ENCODE measurements around the gene OR52B2. TPM values are rescaled to one million over a fixed set of nuclear protein-coding genes. Genes with fewer than 3 reads are reported as not detected.

Gene OR52B2
- total RNA-seq, 4 donors from 2014 or later: 1.2 TPM; not detected in 3

GRCh38 chr11:6132431-6132830 lies 37.7 kb downstream of the OR52B2 start:
- 78 to 88% methylated on average over 1 of the region's 1 CpG for WGBS, 2 donors
- H3K4me1 ChIP-seq: no peaks in the 10 kb centered on the region
- no peaks in the 10 kb centered on the region for H3K9me3 ChIP-seq
- H3K36me3 ChIP-seq: no peaks in the 10 kb centered on the region
- TF ChIP-seq CTCF (IDR thresholded peaks at IDR 0.05) (no peak), POLR2A (IDR thresholded peaks at IDR 0.05) (no peak), EP300 (IDR thresholded peaks at IDR 0.05) (no peak)
- H3K27ac ChIP-seq: no peak overlapping the region
- no peak for DNase-seq (ENCODE audit: low spot score in 2 of 2)
- no peak overlapping the region for H3K4me3 ChIP-seq
- no peaks in the 10 kb centered on the region for H3K27me3 ChIP-seq

- Histone ChIP-seq H3K4me1 (no peaks in the 10 kb centered on the region), H3K27ac (no peak overlapping the region), H3K27me3 (no peaks in the 10 kb centered on the region), H3K36me3 (no peaks in the 10 kb centered on the region), H3K9me3 (no peaks in the 10 kb centered on the region), H3K4me3 (no peak overlapping the region)
- TF ChIP-seq POLR2A (IDR thresholded peaks at IDR 0.05) (no peak), CTCF (IDR thresholded peaks at IDR 0.05) (no peak), EP300 (IDR thresholded peaks at IDR 0.05) (no peak)
- DNase-seq (ENCODE audit: low spot score in 2 of 2): no peak
- 68 to 74% methylated on average over 1 of the region's 1 CpG for WGBS, 2 donors
Observed at GRCh38 chr11:6129635-6130034, 40.5 kb downstream of the OR52B2 start.

GRCh38 chr11:6129011-6129410 lies 41.1 kb downstream of the OR52B2 start:
- no peaks in the 10 kb centered on the region for H3K4me1 ChIP-seq
- WGBS, 2 donors: 70 to 89% methylated on average over 1 of the region's 1 CpG
- H3K27me3 ChIP-seq: no peaks in the 10 kb centered on the region
- H3K27ac ChIP-seq: no peak overlapping the region
- TF ChIP-seq POLR2A (IDR thresholded peaks at IDR 0.05) (no peak), EP300 (IDR thresholded peaks at IDR 0.05) (no peak), CTCF (IDR thresholded peaks at IDR 0.05) (no peak)
- H3K36me3 ChIP-seq: no peaks in the 10 kb centered on the region
- H3K9me3 ChIP-seq: no peaks in the 10 kb centered on the region
- DNase-seq (ENCODE audit: low spot score in 2 of 2): no peak
- no peak overlapping the region for H3K4me3 ChIP-seq

- WGBS, 2 donors: 75% methylated on average over 4 of the region's 4 CpGs
- H3K9me3 ChIP-seq: no peaks in the 10 kb centered on the region
- H3K27ac ChIP-seq: no peak overlapping the region
- H3K4me3 ChIP-seq: no peak overlapping the region
- H3K27me3 ChIP-seq: no peaks in the 10 kb centered on the region
- no peaks in the 10 kb centered on the region for H3K4me1 ChIP-seq
- no peaks in the 10 kb centered on the region for H3K36me3 ChIP-seq
- DNase-seq (ENCODE audit: low spot score in 2 of 2): no peak
- no peak for TF ChIP-seq CTCF (IDR thresholded peaks at IDR 0.05)
- no peak for TF ChIP-seq EP300 (IDR thresholded peaks at IDR 0.05)
- TF ChIP-seq POLR2A (IDR thresholded peaks at IDR 0.05): no peak
Observed at GRCh38 chr11:6127881-6128280, 42.2 kb downstream of the OR52B2 start.

- Histone ChIP-seq H3K4me1 (no peaks in the 10 kb centered on the region), H3K27me3 (no peaks in the 10 kb centered on the region), H3K4me3 (no peak overlapping the region), H3K9me3 (no peaks in the 10 kb centered on the region), H3K27ac (no peak overlapping the region), H3K36me3 (no peaks in the 10 kb centered on the region)
- WGBS, 2 donors: 43 to 44% methylated on average over 3 of the region's 3 CpGs
- DNase-seq (ENCODE audit: low spot score in 2 of 2): no peak
- TF ChIP-seq CTCF (IDR thresholded peaks at IDR 0.05) (no peak), EP300 (IDR thresholded peaks at IDR 0.05) (no peak), POLR2A (IDR thresholded peaks at IDR 0.05) (no peak)
Observed at GRCh38 chr11:6124245-6124644, 45.9 kb downstream of the OR52B2 start.

Other genes starting within 250 kb of the OR52B2 start
- not detected for gene OR56A3, start 228.1 kb downstream of the OR52B2 start, total RNA-seq
- not detected for gene OR56A5, start 201.8 kb downstream of the OR52B2 start, total RNA-seq
- gene OR52L1, start 183.3 kb downstream of the OR52B2 start, total RNA-seq: not detected
- gene OR56A4, start 163.4 kb downstream of the OR52B2 start, total RNA-seq: not detected
- not detected for gene OR56A1, start 139.6 kb downstream of the OR52B2 start, total RNA-seq
- gene OR56B4, start 62.6 kb downstream of the OR52B2 start, total RNA-seq: not detected
- not detected for gene OR52W1, start 28.9 kb upstream of the OR52B2 start, total RNA-seq
- not detected for gene C11orf42, start 35.2 kb upstream of the OR52B2 start, total RNA-seq
- gene FHIP1B, start 64.3 kb upstream of the OR52B2 start, total RNA-seq: 100 to 1,000 TPM in 1 of 4 donors, 10 to 100 TPM in 3; 30.4 to 144 (median 56.4) TPM
- under 1 TPM in 1 of 4 donors, not detected in 3; 0.59 TPM for gene CNGA4, start 68.8 kb upstream of the OR52B2 start, total RNA-seq
- gene CCKBR, start 89.5 kb upstream of the OR52B2 start, total RNA-seq: not detected
- gene CAVIN3, start 150.2 kb upstream of the OR52B2 start, total RNA-seq: 100 to 1,000 TPM; 270 to 598 (median 556) TPM
- 10 to 100 TPM; 23.1 to 39.8 (median 30.3) TPM for gene SMPD1, start 220.1 kb upstream of the OR52B2 start, total RNA-seq
- 10 to 100 TPM; 56.1 to 67.6 (median 62.8) TPM for gene APBB1, start 248.8 kb upstream of the OR52B2 start, total RNA-seq